ENCODE results near the gene ZBTB16.

The ZBTB16 gene

DNA sequence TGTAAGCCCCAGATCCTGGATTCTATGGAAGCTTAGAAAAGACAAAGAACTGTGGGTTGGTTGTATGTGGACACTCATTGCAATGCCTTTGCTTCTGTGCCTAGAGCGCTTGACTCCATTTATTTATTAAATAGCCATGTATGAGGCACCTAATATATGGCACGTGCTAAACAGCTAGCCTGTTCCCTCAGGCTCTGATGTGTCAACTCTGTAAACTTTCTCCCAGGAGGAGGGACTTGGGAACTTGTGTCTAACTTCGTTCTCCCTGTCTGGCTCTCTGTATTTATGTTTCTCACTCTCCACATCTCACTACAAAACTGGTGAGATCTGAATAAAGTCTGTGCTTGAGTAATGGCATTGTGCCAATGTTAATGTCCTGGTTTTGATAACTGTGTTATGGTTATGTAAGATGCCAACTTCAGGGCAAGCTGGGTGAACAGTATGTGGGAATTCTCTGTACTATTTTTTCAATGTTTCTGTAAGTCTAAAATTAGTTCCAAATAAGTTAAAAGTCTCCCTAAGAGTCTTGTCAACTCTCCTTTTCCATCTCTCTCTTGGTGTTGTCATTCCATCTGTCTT, 34.1 kb upstream of the ZBTB16 start:
- no peaks in the 10 kb centered on the region for H3K9me3 ChIP-seq (ENCODE audit: control insufficient read depth, insufficient read depth, low read depth, low read length)
- H3K36me3 ChIP-seq (ENCODE audit: control insufficient read depth in 2 of 2, insufficient read depth in 1 of 2, low read length in 2 of 2) = no peaks in the 10 kb centered on the region
- H3K4me3 ChIP-seq (ENCODE audit: low read depth, low read length) = no peak overlapping the region
- H3K27ac ChIP-seq (ENCODE audit: extremely low read depth, low read depth, low read length) = no peak overlapping the region
- no peak for TF ChIP-seq ZNF707 (tag by site-specific recombination; IDR thresholded peaks at IDR 0.05)
- no peak for TF ChIP-seq ZNF610 (tag by site-specific recombination; IDR thresholded peaks at IDR 0.05; ENCODE audit: borderline replicate concordance)
- TF ChIP-seq ZBTB8A (tag by site-specific recombination; IDR thresholded peaks at IDR 0.05) = no peak
- TF ChIP-seq WT1 (tag by site-specific recombination; IDR thresholded peaks at IDR 0.05) = no peak
- TF ChIP-seq, protein P1, sequence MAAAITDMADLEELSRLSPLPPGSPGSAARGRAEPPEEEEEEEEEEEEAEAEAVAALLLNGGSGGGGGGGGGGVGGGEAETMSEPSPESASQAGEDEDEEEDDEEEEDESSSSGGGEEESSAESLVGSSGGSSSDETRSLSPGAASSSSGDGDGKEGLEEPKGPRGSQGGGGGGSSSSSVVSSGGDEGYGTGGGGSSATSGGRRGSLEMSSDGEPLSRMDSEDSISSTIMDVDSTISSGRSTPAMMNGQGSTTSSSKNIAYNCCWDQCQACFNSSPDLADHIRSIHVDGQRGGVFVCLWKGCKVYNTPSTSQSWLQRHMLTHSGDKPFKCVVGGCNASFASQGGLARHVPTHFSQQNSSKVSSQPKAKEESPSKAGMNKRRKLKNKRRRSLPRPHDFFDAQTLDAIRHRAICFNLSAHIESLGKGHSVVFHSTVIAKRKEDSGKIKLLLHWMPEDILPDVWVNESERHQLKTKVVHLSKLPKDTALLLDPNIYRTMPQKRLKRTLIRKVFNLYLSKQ (tag by site-specific recombination; IDR thresholded peaks at IDR 0.05; ENCODE audit: borderline replicate concordance) = no peak
- TF ChIP-seq RBAK (tag by site-specific recombination; IDR thresholded peaks at IDR 0.05) = no peak
- TF ChIP-seq ZNF501 (tag by site-specific recombination; IDR thresholded peaks at IDR 0.05) = no peak
- TF ChIP-seq ZNF335 (tag by site-specific recombination; conservative IDR thresholded peaks at IDR 0.05) = no peak
- no peak for TF ChIP-seq KLF16 (tag by site-specific recombination; IDR thresholded peaks at IDR 0.05)
- no peak for TF ChIP-seq BCL11B (tag by site-specific recombination; IDR thresholded peaks at IDR 0.05; ENCODE audit: low read depth)
- TF ChIP-seq, protein P2, sequence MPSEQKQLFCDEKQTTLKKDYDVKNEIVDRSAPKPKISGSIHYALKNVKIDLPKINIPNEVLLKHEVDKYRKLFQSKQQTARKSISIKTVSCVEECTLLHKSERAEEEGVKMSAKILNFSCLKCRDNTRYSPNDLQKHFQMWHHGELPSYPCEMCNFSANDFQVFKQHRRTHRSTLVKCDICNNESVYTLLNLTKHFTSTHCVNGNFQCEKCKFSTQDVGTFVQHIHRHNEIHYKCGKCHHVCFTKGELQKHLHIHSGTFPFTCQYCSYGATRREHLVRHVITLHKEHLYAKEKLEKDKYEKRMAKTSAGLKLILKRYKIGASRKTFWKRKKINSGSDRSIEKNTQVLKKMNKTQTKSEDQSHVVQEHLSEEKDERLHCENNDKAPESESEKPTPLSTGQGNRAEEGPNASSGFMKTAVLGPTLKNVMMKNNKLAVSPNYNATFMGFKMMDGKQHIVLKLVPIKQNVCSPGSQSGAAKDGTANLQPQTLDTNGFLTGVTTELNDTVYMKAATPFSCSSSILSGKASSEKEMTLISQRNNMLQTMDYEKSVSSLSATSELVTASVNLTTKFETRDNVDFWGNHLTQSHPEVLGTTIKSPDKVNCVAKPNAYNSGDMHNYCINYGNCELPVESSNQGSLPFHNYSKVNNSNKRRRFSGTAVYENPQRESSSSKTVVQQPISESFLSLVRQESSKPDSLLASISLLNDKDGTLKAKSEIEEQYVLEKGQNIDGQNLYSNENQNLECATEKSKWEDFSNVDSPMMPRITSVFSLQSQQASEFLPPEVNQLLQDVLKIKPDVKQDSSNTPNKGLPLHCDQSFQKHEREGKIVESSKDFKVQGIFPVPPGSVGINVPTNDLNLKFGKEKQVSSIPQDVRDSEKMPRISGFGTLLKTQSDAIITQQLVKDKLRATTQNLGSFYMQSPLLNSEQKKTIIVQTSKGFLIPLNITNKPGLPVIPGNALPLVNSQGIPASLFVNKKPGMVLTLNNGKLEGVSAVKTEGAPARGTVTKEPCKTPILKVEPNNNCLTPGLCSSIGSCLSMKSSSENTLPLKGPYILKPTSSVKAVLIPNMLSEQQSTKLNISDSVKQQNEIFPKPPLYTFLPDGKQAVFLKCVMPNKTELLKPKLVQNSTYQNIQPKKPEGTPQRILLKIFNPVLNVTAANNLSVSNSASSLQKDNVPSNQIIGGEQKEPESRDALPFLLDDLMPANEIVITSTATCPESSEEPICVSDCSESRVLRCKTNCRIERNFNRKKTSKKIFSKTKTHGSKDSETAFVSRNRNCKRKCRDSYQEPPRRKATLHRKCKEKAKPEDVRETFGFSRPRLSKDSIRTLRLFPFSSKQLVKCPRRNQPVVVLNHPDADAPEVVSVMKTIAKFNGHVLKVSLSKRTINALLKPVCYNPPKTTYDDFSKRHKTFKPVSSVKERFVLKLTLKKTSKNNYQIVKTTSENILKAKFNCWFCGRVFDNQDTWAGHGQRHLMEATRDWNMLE (tag by site-specific recombination; conservative IDR thresholded peaks at IDR 0.05; ENCODE audit: low read depth) = no peak
- no peak for TF ChIP-seq ZNF558 (tag by site-specific recombination; IDR thresholded peaks at IDR 0.05)
- ChIA-PET POLR2A (no interaction called here), CTCF (interaction anchor here (0.6 to 7.1 kb wide), 11 partner anchors 10 to 455 kb away, joined by 3 to 68 read pairs (median 4); partner anchors contain the start of gene ZBTB16)
- no peaks in the 10 kb centered on the region for H3K4me1 ChIP-seq (ENCODE audit: control insufficient read depth, insufficient read depth, low read length)

DNA sequence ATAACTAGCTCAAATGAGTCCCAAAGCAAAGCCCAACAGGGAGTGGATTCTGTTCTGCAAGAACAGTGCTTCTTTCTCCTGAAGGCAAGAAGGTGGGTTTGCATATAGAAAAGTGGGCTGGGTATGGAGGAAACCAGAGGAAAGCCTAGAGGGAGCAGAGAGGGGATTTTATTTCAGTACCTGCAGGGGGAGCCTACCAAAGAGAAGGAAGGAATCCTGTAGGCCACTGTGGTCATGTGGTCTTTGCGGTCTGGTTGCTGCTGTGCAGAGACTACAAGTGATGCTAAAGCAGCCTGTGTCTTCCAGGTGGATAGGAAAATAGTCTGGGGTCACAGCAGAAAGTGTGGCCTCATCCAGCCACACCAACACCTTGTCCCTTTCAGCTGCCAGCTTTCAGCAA, 33.2 kb upstream of the ZBTB16 start:
- ChIA-PET CTCF (interaction anchor here (0.5 to 7.1 kb wide), 12 partner anchors 9 to 236 kb away, joined by 3 to 68 read pairs (median 4); partner anchors contain the start of gene ZBTB16), POLR2A (no interaction called here)
- Histone ChIP-seq H3K36me3 (ENCODE audit: control insufficient read depth in 2 of 2, insufficient read depth in 1 of 2, low read length in 2 of 2) (no peaks in the 10 kb centered on the region), H3K27ac (ENCODE audit: extremely low read depth, low read depth, low read length) (no peak overlapping the region), H3K9me3 (ENCODE audit: control insufficient read depth, insufficient read depth, low read depth, low read length) (no peaks in the 10 kb centered on the region), H3K4me3 (ENCODE audit: low read depth, low read length) (no peak overlapping the region), H3K4me1 (ENCODE audit: control insufficient read depth, insufficient read depth, low read length) (no peaks in the 10 kb centered on the region)
- no peak for TF ChIP-seq HOXD13 (CRISPR knock-in tag; IDR thresholded peaks at IDR 0.05; ENCODE audit: borderline replicate concordance)
- TF ChIP-seq, protein P3, sequence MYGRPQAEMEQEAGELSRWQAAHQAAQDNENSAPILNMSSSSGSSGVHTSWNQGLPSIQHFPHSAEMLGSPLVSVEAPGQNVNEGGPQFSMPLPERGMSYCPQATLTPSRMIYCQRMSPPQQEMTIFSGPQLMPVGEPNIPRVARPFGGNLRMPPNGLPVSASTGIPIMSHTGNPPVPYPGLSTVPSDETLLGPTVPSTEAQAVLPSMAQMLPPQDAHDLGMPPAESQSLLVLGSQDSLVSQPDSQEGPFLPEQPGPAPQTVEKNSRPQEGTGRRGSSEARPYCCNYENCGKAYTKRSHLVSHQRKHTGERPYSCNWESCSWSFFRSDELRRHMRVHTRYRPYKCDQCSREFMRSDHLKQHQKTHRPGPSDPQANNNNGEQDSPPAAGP (tag by site-specific recombination; IDR thresholded peaks at IDR 0.05) = no peak
- no peak for TF ChIP-seq GLI2 (tag by site-specific recombination; IDR thresholded peaks at IDR 0.05; ENCODE audit: borderline replicate concordance, low read depth)
- no peak for TF ChIP-seq ZNF426 (tag by site-specific recombination; IDR thresholded peaks at IDR 0.05)
- TF ChIP-seq, protein P4, sequence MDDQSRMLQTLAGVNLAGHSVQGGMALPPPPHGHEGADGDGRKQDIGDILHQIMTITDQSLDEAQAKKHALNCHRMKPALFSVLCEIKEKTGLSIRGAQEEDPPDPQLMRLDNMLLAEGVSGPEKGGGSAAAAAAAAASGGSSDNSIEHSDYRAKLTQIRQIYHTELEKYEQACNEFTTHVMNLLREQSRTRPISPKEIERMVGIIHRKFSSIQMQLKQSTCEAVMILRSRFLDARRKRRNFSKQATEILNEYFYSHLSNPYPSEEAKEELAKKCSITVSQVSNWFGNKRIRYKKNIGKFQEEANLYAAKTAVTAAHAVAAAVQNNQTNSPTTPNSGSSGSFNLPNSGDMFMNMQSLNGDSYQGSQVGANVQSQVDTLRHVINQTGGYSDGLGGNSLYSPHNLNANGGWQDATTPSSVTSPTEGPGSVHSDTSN (CRISPR knock-in tag; IDR thresholded peaks at IDR 0.05) = no peak
- TF ChIP-seq, protein P5, sequence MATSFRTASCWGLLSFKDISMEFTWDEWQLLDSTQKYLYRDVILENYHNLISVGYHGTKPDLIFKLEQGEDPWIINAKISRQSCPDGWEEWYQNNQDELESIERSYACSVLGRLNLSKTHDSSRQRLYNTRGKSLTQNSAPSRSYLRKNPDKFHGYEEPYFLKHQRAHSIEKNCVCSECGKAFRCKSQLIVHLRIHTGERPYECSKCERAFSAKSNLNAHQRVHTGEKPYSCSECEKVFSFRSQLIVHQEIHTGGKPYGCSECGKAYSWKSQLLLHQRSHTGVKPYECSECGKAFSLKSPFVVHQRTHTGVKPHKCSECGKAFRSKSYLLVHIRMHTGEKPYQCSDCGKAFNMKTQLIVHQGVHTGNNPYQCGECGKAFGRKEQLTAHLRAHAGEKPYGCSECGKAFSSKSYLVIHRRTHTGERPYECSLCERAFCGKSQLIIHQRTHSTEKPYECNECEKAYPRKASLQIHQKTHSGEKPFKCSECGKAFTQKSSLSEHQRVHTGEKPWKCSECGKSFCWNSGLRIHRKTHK (tag by site-specific recombination; IDR thresholded peaks at IDR 0.05) = no peak
- TF ChIP-seq ZFHX2 (tag by site-specific recombination; conservative IDR thresholded peaks at IDR 0.05) = no peak
- TF ChIP-seq, protein P6, sequence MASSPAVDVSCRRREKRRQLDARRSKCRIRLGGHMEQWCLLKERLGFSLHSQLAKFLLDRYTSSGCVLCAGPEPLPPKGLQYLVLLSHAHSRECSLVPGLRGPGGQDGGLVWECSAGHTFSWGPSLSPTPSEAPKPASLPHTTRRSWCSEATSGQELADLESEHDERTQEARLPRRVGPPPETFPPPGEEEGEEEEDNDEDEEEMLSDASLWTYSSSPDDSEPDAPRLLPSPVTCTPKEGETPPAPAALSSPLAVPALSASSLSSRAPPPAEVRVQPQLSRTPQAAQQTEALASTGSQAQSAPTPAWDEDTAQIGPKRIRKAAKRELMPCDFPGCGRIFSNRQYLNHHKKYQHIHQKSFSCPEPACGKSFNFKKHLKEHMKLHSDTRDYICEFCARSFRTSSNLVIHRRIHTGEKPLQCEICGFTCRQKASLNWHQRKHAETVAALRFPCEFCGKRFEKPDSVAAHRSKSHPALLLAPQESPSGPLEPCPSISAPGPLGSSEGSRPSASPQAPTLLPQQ (tag by site-specific recombination; IDR thresholded peaks at IDR 0.05) = no peak
- TF ChIP-seq ZBTB7A (tag by site-specific recombination; IDR thresholded peaks at IDR 0.05; ENCODE audit: low read depth) = no peak
- TF ChIP-seq, protein P1 (tag by site-specific recombination; IDR thresholded peaks at IDR 0.05; ENCODE audit: borderline replicate concordance) = no peak

All from HEK293 (cell line).